Mesothelial cell of epicardium (in vitro differentiated cells): Measurements from ENCODE around the gene SRGAP2C. TPM values are rescaled to one million over a fixed set of nuclear protein-coding genes. Genes with fewer than 3 reads are reported as not detected.
"Not testable (repeated sequence)": the region's sequence is repeated elsewhere in the genome, so short reads cannot be mapped to it uniquely, and the experiment has no call there.

Source experiments
- DNase-seq, 2 experiments: peaks; one replicate each; pipeline ENCODE4 v3.0.0; 2021; ENCODE audit warnings: low spot score in 2 of 2; ENCODE audit not compliant: unreplicated experiment in 2 of 2
- H3K27ac Mint-ChIP-seq: 2 replicates; pipeline ENCODE4 v1.8.0; 2021; ENCODE audit warnings: mixed read lengths
- H3K27me3 Mint-ChIP-seq: 2 replicates; pipeline ENCODE4 v1.8.0; 2021; ENCODE audit warnings: low read depth, mixed read lengths
- H3K36me3 Mint-ChIP-seq: 2 replicates; pipeline ENCODE4 v1.8.0; 2021; ENCODE audit warnings: mixed read lengths
- H3K4me1 Mint-ChIP-seq: 2 replicates; pipeline ENCODE4 v1.8.0; 2021; ENCODE audit warnings: mixed read lengths
- H3K4me3 Mint-ChIP-seq: 2 replicates; pipeline ENCODE4 v1.8.0; 2021; ENCODE audit warnings: mild to moderate bottlenecking, moderate library complexity, mixed read lengths
- H3K9me3 Mint-ChIP-seq: 2 replicates; pipeline ENCODE4 v1.8.0; 2021; ENCODE audit warnings: mixed read lengths
- total RNA-seq: library from RNA; stranded (reverse); gene quantifications from 3 replicates; pipeline ENCODE4 v1.2.1, GENCODE V29; 2021
- TF ChIP-seq, protein P1 (sequence below): fragments of 200-600 bp; sonication (generic); IDR thresholded peaks from one replicate; pipeline ENCODE4 v1.5.0; 2021; ENCODE audit warnings: antibody characterized with exemption; ENCODE audit not compliant: unreplicated experiment

SRGAP2C gene
- total RNA-seq, 1 donor from 2014 or later: 20.9 TPM

- Mint-ChIP-seq H3K27me3 (no peaks in the 10 kb centered on the region), H3K9me3 (peaks cover 4% of the 10 kb centered on the region), H3K4me3 (no peak overlapping the region), H3K36me3 (no peaks in the 10 kb centered on the region), H3K27ac (no peak overlapping the region), H3K4me1 (no peaks in the 10 kb centered on the region)
- DNase-seq: no peak
- TF ChIP-seq, protein P1, sequence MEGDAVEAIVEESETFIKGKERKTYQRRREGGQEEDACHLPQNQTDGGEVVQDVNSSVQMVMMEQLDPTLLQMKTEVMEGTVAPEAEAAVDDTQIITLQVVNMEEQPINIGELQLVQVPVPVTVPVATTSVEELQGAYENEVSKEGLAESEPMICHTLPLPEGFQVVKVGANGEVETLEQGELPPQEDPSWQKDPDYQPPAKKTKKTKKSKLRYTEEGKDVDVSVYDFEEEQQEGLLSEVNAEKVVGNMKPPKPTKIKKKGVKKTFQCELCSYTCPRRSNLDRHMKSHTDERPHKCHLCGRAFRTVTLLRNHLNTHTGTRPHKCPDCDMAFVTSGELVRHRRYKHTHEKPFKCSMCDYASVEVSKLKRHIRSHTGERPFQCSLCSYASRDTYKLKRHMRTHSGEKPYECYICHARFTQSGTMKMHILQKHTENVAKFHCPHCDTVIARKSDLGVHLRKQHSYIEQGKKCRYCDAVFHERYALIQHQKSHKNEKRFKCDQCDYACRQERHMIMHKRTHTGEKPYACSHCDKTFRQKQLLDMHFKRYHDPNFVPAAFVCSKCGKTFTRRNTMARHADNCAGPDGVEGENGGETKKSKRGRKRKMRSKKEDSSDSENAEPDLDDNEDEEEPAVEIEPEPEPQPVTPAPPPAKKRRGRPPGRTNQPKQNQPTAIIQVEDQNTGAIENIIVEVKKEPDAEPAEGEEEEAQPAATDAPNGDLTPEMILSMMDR: no peak
Observed at GRCh38 chr1:121408354-121408753, 223.6 kb downstream of the SRGAP2C start.

- Mint-ChIP-seq H3K27me3 (no peaks in the 10 kb centered on the region), H3K27ac (no peak overlapping the region), H3K9me3 (peaks cover 3% of the 10 kb centered on the region), H3K4me3 (no peak overlapping the region), H3K36me3 (no peaks in the 10 kb centered on the region), H3K4me1 (peaks cover 12% of the 10 kb centered on the region)
- TF ChIP-seq, protein P1: no peak
- no peak for DNase-seq
Observed at GRCh38 chr1:121413821-121414220, 229.0 kb downstream of the SRGAP2C start.

GRCh38 chr1:121414905-121415304, 230.1 kb downstream of the SRGAP2C start:
- H3K4me1 Mint-ChIP-seq: peaks cover 15% of the 10 kb centered on the region
- no peaks in the 10 kb centered on the region for H3K27me3 Mint-ChIP-seq
- H3K27ac Mint-ChIP-seq: no peak overlapping the region
- H3K4me3 Mint-ChIP-seq: no peak overlapping the region
- no peaks in the 10 kb centered on the region for H3K9me3 Mint-ChIP-seq
- TF ChIP-seq, protein P1: no peak
- DNase-seq: no peak
- no peaks in the 10 kb centered on the region for H3K36me3 Mint-ChIP-seq

- TF ChIP-seq, protein P1: no peak
- Mint-ChIP-seq H3K4me3 (no peak overlapping the region), H3K4me1 (peaks cover 15% of the 10 kb centered on the region), H3K27me3 (no peaks in the 10 kb centered on the region), H3K36me3 (no peaks in the 10 kb centered on the region), H3K9me3 (no peaks in the 10 kb centered on the region), H3K27ac (no peak overlapping the region)
- no peak for DNase-seq
Observed at GRCh38 chr1:121417325-121417923, 232.6 kb downstream of the SRGAP2C start.

- Mint-ChIP-seq H3K4me3 (peak overlapping the region; percentile 13), H3K27me3 (no peaks in the 10 kb centered on the region), H3K4me1 (peaks cover 15% of the 10 kb centered on the region), H3K9me3 (no peaks in the 10 kb centered on the region), H3K36me3 (no peaks in the 10 kb centered on the region), H3K27ac (peak overlapping the region; percentile 75)
- TF ChIP-seq, protein P1: no peak
- no peak for DNase-seq
Observed at GRCh38 chr1:121418369-121419049, 233.7 kb downstream of the SRGAP2C start.

DNA sequence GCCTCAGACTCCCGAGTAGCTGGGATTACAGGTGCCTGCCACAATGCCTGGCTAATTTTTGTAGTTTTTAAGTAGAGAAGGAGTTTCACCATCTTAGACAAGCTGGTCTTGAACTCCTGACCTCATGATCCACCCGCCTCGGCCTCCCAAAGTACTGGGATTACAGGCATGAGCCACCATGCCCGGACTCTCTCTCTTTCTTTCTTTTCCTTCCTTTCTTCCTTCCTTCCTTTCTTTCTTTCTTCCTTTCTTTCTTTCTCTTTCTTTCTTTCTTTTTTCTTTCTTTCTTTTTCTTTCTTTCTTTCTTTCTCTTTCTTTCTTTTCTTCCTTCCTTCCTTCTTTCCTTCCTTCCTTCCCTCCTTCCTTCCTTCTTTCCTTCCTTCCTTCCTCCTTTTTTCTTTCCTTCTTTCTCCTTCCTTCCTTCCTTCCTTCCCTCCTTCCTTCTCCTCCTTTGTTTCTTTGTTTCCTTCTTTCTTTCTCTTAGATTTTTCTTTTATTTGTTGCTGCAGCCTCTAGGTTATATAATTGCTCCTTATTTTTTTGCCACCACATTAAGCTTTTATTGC, 234.4 kb downstream of the SRGAP2C start:
- DNase-seq, H3K36me3 Mint-ChIP-seq, H3K4me3 Mint-ChIP-seq, H3K27me3 Mint-ChIP-seq, H3K9me3 Mint-ChIP-seq, H3K27ac Mint-ChIP-seq: not testable (repeated sequence)
- peaks cover 15% of the 10 kb centered on the region for H3K4me1 Mint-ChIP-seq

GRCh38 chr1:121421490-121421889, 236.7 kb downstream of the SRGAP2C start:
- not testable (repeated sequence) for H3K27me3 Mint-ChIP-seq, H3K36me3 Mint-ChIP-seq, H3K27ac Mint-ChIP-seq, H3K4me3 Mint-ChIP-seq, H3K9me3 Mint-ChIP-seq, DNase-seq
- H3K4me1 Mint-ChIP-seq: peaks cover 15% of the 10 kb centered on the region

GRCh38 chr1:121423956-121424355, 239.2 kb downstream of the SRGAP2C start:
- H3K4me1 Mint-ChIP-seq, H3K27ac Mint-ChIP-seq, H3K4me3 Mint-ChIP-seq, H3K36me3 Mint-ChIP-seq, H3K9me3 Mint-ChIP-seq, H3K27me3 Mint-ChIP-seq, DNase-seq: not testable (repeated sequence)

- Mint-ChIP-seq H3K9me3 (peaks cover 14% of the 10 kb centered on the region), H3K27me3 (peaks cover 11% of the 10 kb centered on the region)
- H3K36me3 Mint-ChIP-seq, H3K4me1 Mint-ChIP-seq, H3K4me3 Mint-ChIP-seq, H3K27ac Mint-ChIP-seq, DNase-seq: not testable (repeated sequence)
Observed at GRCh38 chr1:121433517-121433916, 248.7 kb downstream of the SRGAP2C start.
